22Rv1 (cell line): ENCODE results near the gene IMMP2L.

Experiments
- ZFX ChIP-seq: fragments of 450-650 bp; IDR thresholded peaks from 2 replicates; pipeline ENCODE4 v1.6.1; 2017; ENCODE audit warnings: antibody characterized with exemption, borderline replicate concordance
- TF ChIP-seq, protein P1 (sequence below): fragments of 450-650 bp; IDR thresholded peaks from 2 replicates; pipeline ENCODE4 v1.5.1; 2017; ENCODE audit warnings: mild to moderate bottlenecking

DNA sequence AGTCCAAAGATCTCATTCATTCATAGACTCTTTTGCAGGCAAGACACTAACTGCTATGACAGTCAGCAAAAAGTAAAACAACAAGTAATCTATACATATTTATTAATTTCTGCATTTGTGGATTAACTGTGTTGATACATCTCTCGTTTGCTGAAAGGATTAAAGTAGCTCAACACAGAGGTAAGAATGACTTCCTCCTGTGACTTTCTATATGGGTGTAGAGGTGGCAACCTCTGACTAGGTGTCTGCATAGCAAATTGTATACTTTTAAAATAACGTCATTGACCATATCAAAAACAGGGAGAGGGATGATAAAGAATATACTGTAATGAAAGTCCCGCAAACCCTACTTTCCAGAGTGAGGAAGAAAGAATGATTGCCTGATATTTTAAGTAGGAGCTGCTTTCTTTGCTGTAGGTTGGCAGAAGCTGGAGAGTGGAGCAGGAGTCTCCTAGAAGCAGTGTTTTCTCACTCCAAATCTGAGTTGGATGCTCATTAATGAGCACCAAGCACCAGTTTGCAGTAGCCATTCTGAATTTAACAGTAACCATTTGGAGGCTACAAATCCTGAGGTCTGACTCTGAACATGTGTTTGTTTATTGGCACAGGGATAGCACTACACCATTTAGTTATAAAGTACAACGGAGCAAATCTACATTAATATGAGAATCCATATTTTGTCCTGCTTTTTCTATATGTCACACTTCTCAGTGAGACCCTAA, 480.6 kb downstream of the IMMP2L start:
- no peak for TF ChIP-seq ZFX
- TF ChIP-seq, protein P1, sequence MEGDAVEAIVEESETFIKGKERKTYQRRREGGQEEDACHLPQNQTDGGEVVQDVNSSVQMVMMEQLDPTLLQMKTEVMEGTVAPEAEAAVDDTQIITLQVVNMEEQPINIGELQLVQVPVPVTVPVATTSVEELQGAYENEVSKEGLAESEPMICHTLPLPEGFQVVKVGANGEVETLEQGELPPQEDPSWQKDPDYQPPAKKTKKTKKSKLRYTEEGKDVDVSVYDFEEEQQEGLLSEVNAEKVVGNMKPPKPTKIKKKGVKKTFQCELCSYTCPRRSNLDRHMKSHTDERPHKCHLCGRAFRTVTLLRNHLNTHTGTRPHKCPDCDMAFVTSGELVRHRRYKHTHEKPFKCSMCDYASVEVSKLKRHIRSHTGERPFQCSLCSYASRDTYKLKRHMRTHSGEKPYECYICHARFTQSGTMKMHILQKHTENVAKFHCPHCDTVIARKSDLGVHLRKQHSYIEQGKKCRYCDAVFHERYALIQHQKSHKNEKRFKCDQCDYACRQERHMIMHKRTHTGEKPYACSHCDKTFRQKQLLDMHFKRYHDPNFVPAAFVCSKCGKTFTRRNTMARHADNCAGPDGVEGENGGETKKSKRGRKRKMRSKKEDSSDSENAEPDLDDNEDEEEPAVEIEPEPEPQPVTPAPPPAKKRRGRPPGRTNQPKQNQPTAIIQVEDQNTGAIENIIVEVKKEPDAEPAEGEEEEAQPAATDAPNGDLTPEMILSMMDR, result no peak
